NCI-H748 treated with DMSO at 0.1 percent for 48 hours (cell line): Measurements from ENCODE around the gene ZNF831.

Experiments
- DNase-seq: peaks from one replicate; lab custom pipeline; 2025; lab: John Stamatoyannopoulos, UW

The ZNF831 gene

DNA sequence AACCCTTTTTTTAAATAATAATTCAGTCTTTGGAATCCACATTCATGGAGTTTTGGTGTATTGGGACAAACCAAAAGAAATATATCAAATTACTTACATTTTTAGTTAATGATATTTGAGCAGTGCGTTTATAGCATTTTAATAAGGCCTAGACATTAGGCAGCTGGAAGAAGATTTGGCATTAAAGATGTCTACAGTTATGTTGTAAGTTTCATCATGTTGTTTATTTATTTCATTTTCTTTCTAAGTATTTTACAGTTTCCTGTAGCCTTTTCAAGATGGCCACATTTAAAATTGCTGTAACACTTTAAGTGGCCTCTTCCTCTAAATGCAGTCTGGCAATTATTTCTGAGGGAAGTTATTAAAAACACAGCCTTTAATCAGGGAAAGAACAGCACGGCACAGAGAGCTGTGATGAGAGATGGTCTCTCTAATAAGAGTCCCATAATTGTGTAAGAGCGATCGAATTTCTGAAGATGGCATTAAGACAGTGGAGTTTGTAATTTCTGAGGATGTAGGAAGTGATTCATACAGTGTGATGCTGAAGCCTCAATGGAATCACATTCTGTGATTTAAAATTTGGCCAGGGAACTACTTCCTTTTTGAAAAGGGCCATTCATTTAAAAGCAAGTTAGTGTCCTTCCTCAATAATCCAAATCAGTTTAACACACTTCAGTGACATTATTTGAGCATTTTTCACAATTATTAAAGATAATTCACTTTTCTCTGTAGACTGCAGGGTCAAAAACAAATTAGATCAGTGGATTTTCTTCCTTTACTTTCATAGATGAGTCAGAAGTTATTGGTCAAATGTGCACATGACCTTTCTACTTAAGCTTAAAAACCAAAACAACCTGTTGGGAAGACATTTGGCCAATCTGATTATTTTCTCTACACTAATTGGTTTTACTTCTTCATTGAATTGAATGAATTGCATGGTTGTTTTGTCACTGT lies 84.4 kb downstream of the ZNF831 start:
- no peak for DNase-seq

DNA sequence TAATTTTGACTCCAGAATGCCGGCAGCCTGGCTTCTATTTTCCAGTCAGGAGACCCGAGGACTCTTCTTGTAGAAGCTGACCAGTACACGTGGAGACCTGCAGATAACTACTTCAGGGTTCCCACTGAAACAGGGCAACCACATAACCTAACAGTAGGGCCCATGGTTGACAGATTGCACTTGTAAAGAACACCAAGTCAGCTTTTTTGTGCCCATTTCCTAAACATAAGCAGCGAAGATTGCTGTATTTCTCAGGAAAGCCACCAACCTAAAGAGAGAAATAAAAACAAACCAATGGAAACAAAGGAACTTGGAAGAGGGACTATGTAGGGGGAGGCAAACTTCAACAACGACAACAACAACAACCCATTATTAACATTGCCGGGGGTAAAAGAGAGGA lies 86.7 kb downstream of the ZNF831 start:
- no peak for DNase-seq

DNA sequence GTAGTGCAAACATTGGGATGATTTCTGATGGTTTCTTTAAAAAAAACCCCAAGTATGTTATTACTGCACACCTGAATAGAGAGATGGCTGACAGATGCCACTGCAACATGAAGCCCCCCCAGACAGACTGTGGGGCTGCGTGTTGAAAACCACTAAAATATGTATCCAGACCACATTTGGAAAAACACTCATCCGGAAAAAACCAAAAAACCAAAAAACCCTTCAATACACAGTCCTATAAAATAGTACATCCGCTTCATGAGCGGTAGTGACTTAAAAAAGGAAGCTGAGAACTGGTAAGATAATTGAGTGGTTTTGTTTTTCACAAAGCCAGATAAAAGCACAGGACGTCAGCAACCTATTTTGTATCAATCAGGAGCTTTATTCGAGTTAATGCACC lies 89.7 kb downstream of the ZNF831 start:
- no peak for DNase-seq

DNA sequence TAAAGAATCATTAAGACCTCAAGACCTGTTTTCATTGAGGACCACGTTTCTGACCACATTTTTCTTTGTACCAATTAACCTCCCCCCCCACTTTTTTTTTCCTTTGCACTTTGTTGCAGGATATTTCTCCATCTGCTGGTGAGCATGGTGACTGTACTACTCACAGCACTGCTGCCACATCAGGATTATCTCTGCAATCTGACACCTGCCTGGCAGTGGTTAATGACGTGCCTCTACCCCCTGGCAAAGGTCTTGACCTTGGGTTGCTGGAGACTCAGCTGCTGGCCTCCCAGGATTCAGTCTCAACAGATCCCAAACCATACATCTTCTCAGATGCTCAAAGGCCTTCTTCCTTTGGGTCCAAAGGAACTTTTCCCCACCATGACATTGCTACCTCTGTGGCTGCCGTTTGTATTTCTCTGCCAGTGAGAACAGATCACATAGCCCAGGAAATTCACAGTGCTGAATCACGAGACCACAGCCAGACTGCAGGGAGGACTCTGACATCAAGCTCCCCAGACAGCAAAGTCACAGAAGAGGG lies 90.2 kb downstream of the ZNF831 start:
- no peak for DNase-seq

DNA sequence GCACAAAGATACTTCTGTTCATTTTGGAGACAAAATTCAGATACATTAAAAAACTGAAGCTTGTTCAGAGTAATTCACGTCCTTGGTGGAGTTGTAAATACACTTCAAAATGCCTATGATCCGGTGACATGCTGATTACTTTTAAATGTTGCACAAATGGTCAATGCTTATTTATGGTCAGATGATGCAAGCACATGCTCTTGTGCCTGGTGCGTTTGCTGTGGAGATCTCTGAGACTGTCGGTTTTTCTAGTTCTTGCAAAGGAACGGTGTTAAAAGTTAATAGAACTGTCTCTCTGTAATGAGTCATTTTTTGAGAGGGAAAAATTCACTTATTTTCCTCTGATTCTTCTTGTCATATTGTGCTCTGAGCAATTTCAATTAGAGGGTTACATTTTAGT lies 91.6 kb downstream of the ZNF831 start:
- DNase-seq, result no peak

DNA sequence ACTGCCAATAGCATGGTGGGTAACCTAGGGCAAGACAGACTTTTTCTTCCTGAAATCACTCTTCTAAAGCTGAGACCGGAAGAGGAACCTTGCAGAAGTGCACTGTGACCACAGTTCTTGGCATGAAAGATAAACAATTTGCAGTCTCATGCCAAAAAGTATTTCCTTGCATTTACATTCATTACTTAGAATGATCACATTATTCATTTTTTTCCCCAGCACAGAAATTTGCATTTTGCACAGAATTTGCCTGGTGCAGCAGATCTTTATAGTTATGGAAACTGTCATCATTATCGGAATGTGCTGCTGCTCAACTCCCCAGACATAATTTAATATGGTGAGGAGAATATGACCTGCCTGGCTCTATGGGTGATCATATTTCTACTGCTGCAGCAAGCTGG lies 94.6 kb downstream of the ZNF831 start:
- no peak for DNase-seq

DNA sequence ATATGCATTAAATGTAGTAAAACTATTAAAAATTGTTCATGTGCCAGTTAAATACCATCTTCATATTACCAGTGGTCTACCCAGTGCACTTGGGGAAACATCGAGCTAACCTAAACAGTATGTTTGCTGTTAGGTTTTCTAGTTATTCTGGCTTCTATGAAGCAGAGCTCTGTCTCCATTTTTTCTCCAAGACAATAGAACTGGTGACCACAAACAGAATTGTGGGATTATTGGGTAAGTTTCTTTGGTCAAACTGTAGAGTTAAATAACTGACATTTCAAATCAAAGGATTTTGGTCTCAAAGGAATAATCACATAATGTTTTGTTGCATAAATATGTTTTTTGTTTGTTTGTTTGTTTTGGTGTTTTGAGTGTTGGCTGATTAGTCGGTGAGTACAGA lies 96.3 kb downstream of the ZNF831 start:
- DNase-seq, result no peak

DNA sequence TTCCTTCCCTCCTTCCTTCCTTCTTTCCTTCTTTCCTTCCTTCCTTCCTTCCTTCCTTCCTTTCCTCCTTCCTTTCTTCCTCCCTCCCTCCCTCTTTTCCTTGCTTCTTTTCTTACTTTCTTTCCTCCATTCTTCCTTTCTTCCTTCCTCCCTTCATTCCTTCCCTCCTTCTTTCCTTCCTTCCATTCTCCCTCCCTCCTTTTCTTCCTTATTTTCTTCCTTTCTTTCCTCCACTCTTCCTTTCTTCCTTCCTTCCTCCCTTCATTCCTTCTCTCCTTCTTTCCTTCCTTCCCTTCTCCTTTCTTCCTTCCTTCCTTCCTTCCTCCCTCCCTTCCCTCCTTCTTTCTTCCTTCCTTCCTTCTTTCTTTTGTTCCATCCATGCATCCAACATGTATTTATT lies 101.7 kb downstream of the ZNF831 start:
- no peak for DNase-seq

DNA sequence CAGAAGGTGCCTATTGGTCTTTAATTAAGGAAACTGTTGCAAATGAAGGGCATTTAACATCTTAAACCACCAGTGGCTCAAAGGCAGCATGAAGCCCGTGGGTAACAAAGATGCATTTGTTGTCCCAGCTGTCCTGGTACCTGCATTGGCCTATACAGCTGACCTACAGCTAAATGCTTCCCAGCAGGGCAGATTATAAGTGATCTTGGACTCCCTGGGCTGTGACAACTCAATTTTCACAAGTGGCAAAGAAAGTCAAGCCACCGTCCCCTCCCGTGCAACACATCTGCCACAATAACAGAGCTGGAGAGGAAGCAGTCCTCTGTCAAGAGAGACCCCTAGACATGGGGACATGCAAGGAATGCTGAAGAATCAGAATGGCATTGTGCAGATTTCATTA lies 105.2 kb downstream of the ZNF831 start:
- DNase-seq, result no peak

DNA sequence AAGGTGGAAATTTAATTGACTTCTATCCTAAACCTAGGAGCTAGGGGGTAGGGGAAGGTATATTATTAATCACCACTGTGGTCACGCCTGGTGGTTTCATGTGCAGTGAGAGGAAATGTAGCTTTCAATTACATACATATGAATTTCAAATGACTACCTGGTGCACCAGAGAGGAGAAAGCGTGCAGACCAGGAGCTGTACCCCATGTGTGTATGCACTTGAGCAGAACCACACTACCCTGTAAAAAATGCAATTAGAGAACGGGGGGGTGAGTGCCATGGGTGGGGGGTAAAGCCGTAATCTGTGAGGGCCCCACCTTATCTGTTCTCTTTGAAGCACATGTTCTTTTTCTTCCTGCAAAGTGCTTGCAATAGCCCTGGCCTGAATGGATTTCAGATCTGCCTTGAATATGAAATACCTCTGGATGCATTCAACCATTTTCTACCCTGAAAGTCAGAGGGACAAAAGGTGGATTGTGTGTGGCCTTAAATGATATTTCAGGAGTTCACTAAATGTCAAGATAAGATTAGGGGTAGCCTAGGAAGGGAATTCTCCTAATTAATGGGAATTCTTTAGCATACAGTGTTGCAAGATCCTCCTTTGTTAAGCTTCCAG lies 105.9 kb downstream of the ZNF831 start:
- no peak for DNase-seq

DNA sequence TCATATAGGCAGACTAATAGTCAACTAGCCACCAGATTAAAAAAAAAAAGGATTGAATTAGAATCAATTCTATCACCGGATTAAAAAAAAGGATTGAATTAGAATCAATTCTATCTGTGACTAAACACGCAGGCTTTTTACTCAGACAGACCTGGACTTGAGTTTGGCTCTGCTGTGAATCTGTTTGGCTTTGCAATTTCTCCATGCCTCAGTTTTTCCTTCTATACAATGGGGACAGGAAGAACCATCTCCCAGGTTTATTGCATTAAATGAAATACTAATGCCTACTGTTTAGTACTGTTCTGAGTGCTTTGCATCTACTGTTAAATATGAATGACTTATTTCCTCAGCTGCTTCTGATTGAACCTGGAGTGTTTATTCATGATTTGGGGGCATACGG lies 106.8 kb downstream of the ZNF831 start:
- no peak for DNase-seq

DNA sequence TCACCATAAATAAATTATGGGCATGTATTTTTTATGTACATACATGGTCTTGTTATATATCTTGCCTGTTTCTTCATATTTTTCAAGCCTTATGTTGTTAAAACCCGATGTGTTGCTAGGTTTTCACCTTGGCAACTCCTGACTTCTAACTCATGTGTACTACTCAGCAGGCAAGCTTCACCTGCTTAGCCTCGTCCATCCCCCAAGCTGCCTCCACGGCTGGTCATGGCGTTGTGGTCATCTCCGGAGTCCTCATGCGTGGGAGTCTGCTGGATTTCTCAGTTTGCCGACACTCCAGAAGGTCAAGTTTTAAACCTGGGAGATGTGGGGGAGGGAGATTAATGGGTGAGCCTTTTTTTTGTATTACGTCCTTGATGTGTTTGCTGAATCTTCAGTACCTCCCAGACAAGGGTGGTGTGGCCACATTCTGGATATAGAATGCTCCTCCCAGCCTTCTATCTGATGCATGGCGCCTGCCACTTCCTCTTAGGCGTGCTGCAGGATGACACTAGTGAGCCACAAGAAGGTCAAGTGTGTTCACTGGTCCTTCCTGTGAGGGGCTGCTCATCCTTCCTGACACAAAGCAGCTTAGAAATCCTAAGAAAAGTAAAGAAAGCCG lies 110.2 kb downstream of the ZNF831 start:
- no peak for DNase-seq

DNA sequence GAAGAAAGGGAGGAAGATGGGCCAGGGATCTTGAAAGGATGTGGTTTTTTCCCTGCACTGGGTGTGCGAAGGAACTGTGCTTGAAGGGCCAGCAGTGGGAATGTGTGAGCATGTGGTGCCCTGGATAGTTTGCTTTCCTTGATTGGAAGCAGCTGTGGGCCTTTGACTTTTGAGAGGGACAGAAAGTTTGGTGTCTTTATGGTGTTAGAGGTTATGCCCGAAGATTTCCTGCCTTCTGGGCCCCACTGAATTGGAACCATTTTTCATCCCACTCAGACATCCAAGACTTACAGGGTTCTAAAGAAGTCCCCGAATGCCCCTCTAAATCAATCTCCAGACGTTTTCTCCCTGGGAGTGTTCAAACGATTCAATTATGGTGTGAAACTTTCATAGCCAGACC lies 113.3 kb downstream of the ZNF831 start:
- DNase-seq, result no peak

DNA sequence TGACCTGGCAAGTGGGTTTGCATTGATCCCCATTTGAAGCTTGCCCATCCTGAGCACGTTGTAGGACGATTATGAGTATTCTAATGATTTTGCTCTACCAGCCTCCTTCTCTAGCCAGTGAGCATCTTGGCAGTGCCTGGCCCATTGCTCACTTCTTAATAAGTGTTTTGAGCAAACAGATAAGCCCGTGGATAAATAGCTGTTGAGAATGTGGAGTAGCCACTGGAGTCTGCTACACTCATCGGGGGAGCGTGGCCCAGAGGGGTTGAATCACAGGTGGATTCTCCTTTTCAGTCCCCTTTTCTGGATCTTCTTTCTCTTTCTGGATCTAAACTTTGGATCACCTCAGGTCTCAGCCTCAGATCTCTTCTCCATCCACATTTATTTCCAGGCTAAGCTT lies 120.8 kb downstream of the ZNF831 start:
- DNase-seq, result no peak

DNA sequence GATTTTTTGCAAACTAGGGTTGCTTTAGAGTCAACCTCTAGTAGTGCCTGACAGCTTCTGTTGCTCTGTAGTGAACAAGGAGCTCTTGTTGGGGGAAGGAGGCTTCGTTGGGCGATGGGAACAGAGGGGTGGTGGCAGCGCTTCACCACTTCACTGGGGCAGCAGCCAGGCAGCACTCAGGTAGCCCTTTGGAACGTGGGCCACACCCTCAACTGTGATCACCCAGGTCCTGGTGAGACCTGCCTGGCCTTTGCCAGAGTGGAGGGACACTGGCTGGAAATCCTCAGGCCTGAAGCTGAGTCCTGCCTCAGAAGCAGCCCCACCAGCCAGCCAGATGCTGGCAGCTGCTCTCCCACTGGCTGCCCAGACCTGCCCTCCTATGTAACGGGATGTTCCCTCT lies 126.4 kb downstream of the ZNF831 start:
- DNase-seq, result no peak

DNA sequence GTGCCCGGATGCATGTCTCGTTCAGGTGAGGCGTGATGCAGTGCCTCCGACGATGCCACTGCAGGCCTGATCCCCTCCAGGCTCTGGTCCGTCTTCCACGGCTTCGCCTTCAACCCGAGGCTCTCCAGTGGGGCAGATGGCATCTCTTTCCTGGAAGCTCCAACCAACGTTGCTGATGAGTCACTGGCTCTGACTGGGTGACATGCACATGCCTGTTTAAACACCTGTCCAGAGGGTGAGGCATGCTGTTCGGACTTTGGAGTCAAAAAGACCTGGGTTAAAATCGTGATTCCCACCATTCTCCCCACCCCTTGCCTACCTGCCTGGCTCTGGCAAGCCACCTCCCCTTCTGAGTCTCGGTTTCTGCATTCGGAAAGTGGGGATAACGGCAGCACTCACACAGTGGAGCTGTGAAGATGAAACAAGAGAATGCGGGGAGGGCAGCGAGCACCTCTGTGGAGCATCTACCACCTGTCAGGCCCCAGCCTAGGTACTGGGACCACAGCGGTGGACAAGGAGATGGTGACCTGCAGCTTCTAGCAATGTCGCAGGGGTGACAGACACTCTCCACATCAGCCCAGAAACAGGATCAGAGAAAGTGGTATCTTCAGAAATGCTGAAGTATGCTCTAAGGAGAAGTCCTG lies 128.2 kb downstream of the ZNF831 start:
- no peak for DNase-seq

DNA sequence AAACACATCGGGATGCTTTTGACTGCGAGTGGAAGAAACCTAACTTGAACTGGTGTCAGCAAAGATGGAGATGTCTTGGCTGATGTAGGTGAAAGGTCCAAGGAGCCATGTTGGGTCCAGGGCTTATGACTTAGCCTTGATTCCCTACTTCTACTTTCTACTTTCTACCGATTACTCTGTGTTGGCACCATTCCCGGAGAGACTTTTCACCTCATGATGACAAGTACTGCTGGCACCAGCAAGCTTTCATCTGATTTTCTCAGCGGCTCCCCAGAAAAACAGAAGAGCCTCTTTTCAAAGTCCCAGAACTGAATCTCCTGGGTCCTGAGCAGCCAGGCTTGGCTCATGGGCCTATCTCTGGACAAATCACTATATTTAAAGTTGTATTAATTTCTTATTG lies 131.9 kb downstream of the ZNF831 start:
- no peak for DNase-seq

DNA sequence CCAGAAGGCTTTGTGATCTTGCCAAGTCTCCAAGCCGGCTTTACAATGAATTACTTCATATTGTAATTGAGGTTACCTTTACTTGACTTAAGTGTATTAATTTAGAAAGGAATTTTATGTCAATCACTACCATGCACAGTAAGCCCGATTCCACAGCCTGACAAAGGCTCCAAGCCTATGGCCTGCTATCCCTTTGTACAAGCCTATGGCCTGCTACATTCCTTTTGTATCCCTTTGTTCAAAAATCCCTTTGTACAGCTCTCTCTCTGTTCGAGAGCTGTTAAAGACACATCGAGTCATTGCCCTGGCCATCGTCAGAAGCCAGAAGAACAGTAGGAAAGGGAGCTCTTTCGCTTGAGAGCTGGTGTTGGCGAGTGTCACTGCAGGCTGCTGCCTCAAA lies 134.1 kb downstream of the ZNF831 start:
- DNase-seq, result no peak

DNA sequence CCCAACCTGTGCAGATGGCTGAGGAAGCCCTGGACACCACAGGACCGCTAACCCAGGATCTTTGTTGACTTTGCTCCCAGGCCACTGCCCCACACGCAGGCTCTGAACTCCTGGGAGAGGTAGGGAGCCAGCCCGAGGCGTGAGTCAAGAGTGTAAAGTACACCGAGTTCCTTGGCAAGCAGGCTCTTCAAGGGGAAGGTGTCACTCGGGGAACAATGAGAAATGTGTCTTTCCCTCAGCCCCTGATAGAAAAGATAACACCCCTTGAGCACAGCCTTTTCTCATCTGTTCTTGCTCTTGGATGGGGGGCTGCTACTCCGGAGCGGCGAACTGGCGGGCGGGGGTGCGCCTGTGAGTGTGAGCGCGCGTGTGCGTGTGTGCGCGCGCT lies 136.3 kb downstream of the ZNF831 start:
- DNase-seq, result no peak

DNA sequence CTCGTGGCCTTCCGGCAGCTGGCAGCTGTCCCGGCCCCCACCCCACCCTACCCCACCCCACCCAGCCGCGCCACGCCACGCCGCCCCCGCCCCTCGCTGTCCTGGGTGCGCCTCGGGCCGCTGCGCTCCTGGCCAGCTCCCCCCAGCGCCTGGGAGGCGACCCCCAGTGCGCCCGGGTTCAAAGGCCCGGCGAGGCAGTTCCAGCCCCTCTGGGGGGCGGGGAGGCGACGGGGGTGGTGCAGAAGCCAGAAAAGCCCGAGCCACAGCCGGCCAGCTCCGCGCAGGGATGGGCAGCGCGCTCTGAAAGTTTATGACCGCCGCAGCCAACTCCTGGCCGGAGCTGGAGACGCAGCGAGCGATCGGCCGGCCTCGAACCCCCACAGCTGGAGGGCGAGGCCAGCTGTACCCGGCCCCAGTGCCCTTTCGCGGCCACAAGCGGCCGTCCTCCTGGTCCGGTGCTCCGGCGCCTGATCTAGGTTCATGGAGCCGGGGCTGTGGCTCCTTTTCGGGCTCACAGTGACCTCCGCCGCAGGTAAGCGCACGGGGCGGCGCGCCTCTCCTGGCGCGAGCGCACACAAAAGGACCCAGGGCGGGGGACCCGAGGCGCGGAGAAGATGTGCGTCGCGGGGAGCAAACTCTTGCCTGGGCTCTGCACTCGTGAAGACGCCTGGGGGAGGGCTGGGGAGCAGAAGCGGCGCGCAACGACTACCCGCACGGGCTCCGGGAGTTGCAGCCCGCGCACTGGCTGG lies 136.9 kb downstream of the ZNF831 start, which contains the start of gene EDN3:
TSS of gene EDN3 (plus strand) at position 279 of the 749 bp plus-strand sequence. CDS start at position 481, 202 bp downstream.
- no peak for DNase-seq

DNA sequence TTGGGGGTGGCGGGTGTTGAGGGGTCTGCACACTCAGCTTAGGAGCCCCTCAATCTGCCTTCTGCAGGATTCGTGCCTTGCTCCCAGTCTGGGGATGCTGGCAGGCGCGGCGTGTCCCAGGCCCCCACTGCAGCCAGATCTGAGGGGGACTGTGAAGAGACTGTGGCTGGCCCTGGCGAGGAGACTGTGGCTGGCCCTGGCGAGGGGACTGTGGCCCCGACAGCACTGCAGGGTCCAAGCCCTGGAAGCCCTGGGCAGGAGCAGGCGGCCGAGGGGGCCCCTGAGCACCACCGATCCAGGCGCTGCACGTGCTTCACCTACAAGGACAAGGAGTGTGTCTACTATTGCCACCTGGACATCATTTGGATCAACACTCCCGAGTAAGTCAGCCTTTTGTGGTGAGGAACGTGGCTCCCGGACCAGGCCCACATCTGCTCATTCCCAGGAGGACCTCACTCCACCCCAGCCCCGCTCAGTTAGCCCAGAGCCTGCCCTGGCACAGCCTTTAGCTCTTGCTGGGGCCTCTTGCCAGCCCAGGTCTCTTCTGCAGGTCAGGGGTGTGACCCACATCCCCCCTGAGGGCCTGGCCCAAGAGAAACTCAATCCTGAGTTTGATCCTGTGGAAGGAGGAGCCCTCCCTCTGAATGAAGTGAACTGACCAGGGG lies 137.9 kb downstream of the ZNF831 start:
- DNase-seq, result no peak
